K562 (cell line): ENCODE measurements around the gene APBB2. TPM values are rescaled to one million over a fixed set of nuclear protein-coding genes. Genes with fewer than 3 reads are reported as not detected.

Experiments used
- ATAC-seq: fragments of 200-7000 bp; cut with Tn5 transposase; 3 replicates; pipeline ENCODE4 v1.9.1; 2020; ENCODE audit warnings: moderate library complexity
- BruUV-seq: library from RNA; stranded (reverse); fragments of 400-500 nt; replicated peaks from 2 replicates; lab custom pipeline; 2021; lab: Mats Ljungman, UMichigan
- CTCF ChIA-PET: fragments of 300-600 bp; formaldehyde crosslinking; extraction: SDS; loops from one replicate; lab custom pipeline; 2021; ENCODE audit warnings: low intra/inter-chr PET ratio; lab: Yijun Ruan, JAX
- POLR2A ChIA-PET: fragments of 300-600, 350-650 bp; sonication (Branson Sonifier 250); formaldehyde crosslinking; extraction: SDS; loops from one replicate; lab custom pipeline; 2021; ENCODE audit warnings: antibody characterized with exemption, inconsistent platforms; lab: Yijun Ruan, JAX
- DNase-seq, 4 experiments: peaks; one replicate each; pipeline versions ENCODE4 v3.0.0 to v3.0.0-alpha.2; 2011 to 2018; ENCODE audit warnings: low spot score in 3 of 4, mixed read lengths in 3 of 4; ENCODE audit errors: extremely low read depth in 1 of 4
- FAIRE-seq: peaks from 2 replicates; lab custom pipeline; 2011; peaks lifted over from hg19 to GRCh38; lab: Jason Lieb, UNC
- H2AFZ ChIP-seq: 2 replicates; pipeline ENCODE4 v1.6.0; 2011; ENCODE audit warnings: low read depth, low read length, control low read depth, inconsistent platforms
- H3K27ac ChIP-seq: fragments of 200-600 bp; 3 replicates; pipeline ENCODE4 v1.8.0; 2011; ENCODE audit warnings: low read depth, mild to moderate bottlenecking, control low read depth, inconsistent platforms, low read length, moderate library complexity, mixed read lengths; ENCODE audit errors: extremely low read depth
- H3K27me3 ChIP-seq, 2 experiments: fragments of 300-600 bp in 1 of 2; 2 replicates in 1 of 2; 3 replicates in 1 of 2; pipeline versions ENCODE4 v1.6.0 to v1.8.0; 2011; ENCODE audit warnings: inconsistent platforms in 2 of 2, low read length in 2 of 2, mild to moderate bottlenecking in 1 of 2, mixed read lengths in 1 of 2, moderate library complexity in 1 of 2; ENCODE audit not compliant: control insufficient read depth in 2 of 2, insufficient read depth in 2 of 2
- H3K36me3 ChIP-seq: fragments of 300-600 bp; 3 replicates; pipeline ENCODE4 v1.8.0; 2011; ENCODE audit warnings: mild to moderate bottlenecking, low read length, inconsistent platforms; ENCODE audit not compliant: control insufficient read depth, insufficient read depth
- H3K4me1 ChIP-seq, 2 experiments: fragments of 200-600 bp in 1 of 2; replicated peaks in 1 of 2; 2 replicates in 1 of 2; 3 replicates in 1 of 2; pipeline versions ENCODE4 v1.5.1 to v1.8.0; 2011; ENCODE audit warnings: inconsistent platforms in 2 of 2, low read length in 2 of 2, mild to moderate bottlenecking in 1 of 2, mixed read lengths in 1 of 2, moderate library complexity in 1 of 2; ENCODE audit not compliant: control insufficient read depth in 2 of 2, insufficient read depth in 2 of 2
- H3K4me2 ChIP-seq: 2 replicates; pipeline ENCODE4 v1.6.1; 2011; ENCODE audit warnings: low read length, control low read depth, inconsistent platforms, mixed read lengths; ENCODE audit not compliant: insufficient read depth
- H3K4me3 ChIP-seq: fragments of 200-600 bp; sonication (generic), shearing (Covaris generic); 2 replicates; pipeline ENCODE4 v1.5.1; 2016; ENCODE audit warnings: control low read depth, inconsistent platforms
- H3K79me2 ChIP-seq: fragments of 200-600 bp; 3 replicates; pipeline ENCODE4 v1.8.0; 2011; ENCODE audit warnings: low read length, inconsistent platforms; ENCODE audit not compliant: control insufficient read depth, insufficient read depth
- H3K9ac ChIP-seq, 2 experiments: 2 replicates each; pipeline versions ENCODE4 v1.6.0 to v1.6.1; 2011; ENCODE audit warnings: low read depth in 2 of 2, low read length in 2 of 2, control low read depth in 1 of 2, inconsistent platforms in 1 of 2, mild to moderate bottlenecking in 1 of 2, mixed read lengths in 1 of 2; ENCODE audit not compliant: insufficient read depth in 1 of 2
- H3K9me1 ChIP-seq: one replicate; pipeline ENCODE4 v1.6.0; 2011; ENCODE audit warnings: inconsistent platforms, mild to moderate bottlenecking, low read length, moderate library complexity; ENCODE audit not compliant: control insufficient read depth, insufficient read depth
- H3K9me3 ChIP-seq: replicated peaks from 2 replicates; pipeline ENCODE4 v1.5.1; 2011; ENCODE audit warnings: low read depth, low read length, inconsistent platforms; ENCODE audit not compliant: control insufficient read depth, insufficient read depth
- H4K20me1 ChIP-seq: replicated peaks from 2 replicates; pipeline ENCODE4 v1.6.1; 2011; ENCODE audit warnings: low read length, inconsistent platforms, mixed read lengths; ENCODE audit not compliant: control insufficient read depth, insufficient read depth
- CTCFL ChIP-seq: IDR thresholded peaks from 2 replicates; pipeline ENCODE4 v1.6.1; 2011; ENCODE audit warnings: borderline replicate concordance, low read depth, mild to moderate bottlenecking, moderate library complexity, low read length; ENCODE audit not compliant: insufficient read depth, poor library complexity, severe bottlenecking
- PATZ1 ChIP-seq: fragments of 250-450 bp; sonication (Bioruptor Pico); IDR thresholded peaks from 2 replicates; pipeline ENCODE4 v1.5.0; 2020; ENCODE audit warnings: mild to moderate bottlenecking, borderline replicate concordance
- TARDBP ChIP-seq: fragments of 450-650 bp; IDR thresholded peaks from 2 replicates; pipeline ENCODE4 v1.6.1; 2016
- ZKSCAN8 ChIP-seq: fragments of 200-800 bp; sonication (Bioruptor generic); IDR thresholded peaks from 2 replicates; pipeline ENCODE4 v1.6.1; 2016; ENCODE audit warnings: missing genetic modification characterization, missing compliant biosample characterization
- ZNF23 ChIP-seq: fragments of 250-450 bp; sonication (Bioruptor Pico); IDR thresholded peaks from 2 replicates; pipeline ENCODE4 v1.4.0; 2020; ENCODE audit warnings: mild to moderate bottlenecking
- WGBS: fragments of 100-300 bp; shearing (Covaris generic); methylation state at CpG from one replicate; pipeline ENCODE4 v1.1.6; 2016; ENCODE audit warnings: low coverage, mixed read lengths; ENCODE audit not compliant: insufficient coverage; ENCODE audit errors: missing lambda C conversion rate; 5-methylcytosine and 5-hydroxymethylcytosine counted together
- in situ Hi-C: fragments of 300-500 bp; cut with MboI; formaldehyde crosslinking; loops from 4 replicates; pipeline ENCODE4 v1.15.0; 2018; ENCODE audit warnings: inconsistent platforms, mixed read lengths
- intact Hi-C: fragments of 100-400 bp; cut with micrococcal nuclease; formaldehyde crosslinking; loops from 2 replicates; pipeline ENCODE4 v1.14.2; 2022
- polyA plus RNA-seq, 8 experiments: library from polyadenylated mRNA; depleted of rRNA in 4 of 8; stranded (reverse) in 5 of 8; unstranded in 3 of 8; fragments of >200 nt; fragmentation: Nextera tagmentation in 2 of 8; fragmentation: Illumina TruSeq in 1 of 8; extraction: Ambion mirVana in 2 of 8; extraction: Trizol in 1 of 8; gene quantifications; 2 replicates each; pipeline versions ENCODE4 v1.2.1 to v1.2.3, GENCODE V29; 2011 to 2014; ENCODE audit warnings: inconsistent platforms in 1 of 8, missing spikeins in 1 of 8
- total RNA-seq, 7 experiments: library from RNA; depleted of rRNA in 6 of 7; stranded (reverse); fragments of >200 nt in 6 of 7; fragmentation: Illumina TruSeq in 2 of 7; extraction: Trizol in 2 of 7; gene quantifications; 2 replicates each; pipeline versions ENCODE4 v1.2.1 to v1.2.3, GENCODE V29; 2011 to 2021; ENCODE audit warnings: low replicate concordance in 1 of 7

Gene APBB2
- total and polyA plus RNA-seq, 9 of the 15 experiments (the other 6 are each of a cell fraction or from before 2014, with no cell fraction given) = 0.08 to 2.1 (median 1.4) TPM

DNA sequence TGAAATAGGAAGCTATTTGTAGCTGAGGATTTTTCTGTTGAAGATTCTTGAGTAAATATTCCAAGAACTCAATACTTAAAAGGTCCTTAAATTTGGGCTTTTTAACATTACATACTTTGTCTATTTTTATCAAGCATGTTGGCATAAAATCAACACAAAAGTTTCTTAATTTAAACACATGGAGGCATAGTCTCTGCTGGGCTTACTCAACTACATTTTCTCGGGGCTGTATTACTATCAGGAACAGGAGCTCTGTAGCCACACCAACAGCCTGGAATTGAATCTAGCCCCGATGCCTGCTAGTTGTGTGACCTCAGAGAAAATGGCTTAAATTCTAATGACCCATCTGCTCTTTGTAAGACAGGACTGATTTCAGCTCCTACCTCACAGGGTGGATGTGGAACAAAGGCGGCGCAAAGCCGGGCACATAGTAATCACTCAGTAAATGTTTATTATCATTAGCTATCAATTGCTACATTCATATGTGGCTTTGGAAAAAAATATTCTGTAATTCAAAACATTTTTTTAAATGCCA is 257.6 kb downstream of the APBB2 start:
- ChIA-PET CTCF (no interaction called here), POLR2A (interaction anchor here (0.7 kb wide), 2 partner anchors 281 to 1347 kb away, joined by 3 read pairs; no protein-coding TSS in a partner anchor)
- Histone ChIP-seq H4K20me1 (no peaks in the 10 kb centered on the region), H3K27me3 (peaks cover 0 to 7% of the 10 kb centered on the region in 2 experiments; a peak in 1 of 5 replicates), H3K36me3 (no peaks in the 10 kb centered on the region), H3K4me1 (no peaks in the 10 kb centered on the region), H3K4me3 (no peak overlapping the region), H3K27ac (no peak overlapping the region), H3K79me2 (no peaks in the 10 kb centered on the region), H3K9ac (no peak overlapping the region), H3K9me3 (no peaks in the 10 kb centered on the region), H3K9me1 (no peaks in the 10 kb centered on the region), H3K4me2 (no peak overlapping the region), H2AFZ (no peak overlapping the region)
- TF ChIP-seq ZKSCAN8 (CRISPR knock-in tag) (no peak), PATZ1 (CRISPR knock-in tag) (no peak), ZNF23 (CRISPR knock-in tag) (no peak), TARDBP (no peak), CTCFL (no peak)
- in situ Hi-C loops = no loop called here
- no peak for FAIRE-seq
- DNase-seq = no peak
- WGBS = 0% methylated on average over 5 of the region's 5 CpGs
- ATAC-seq = no peak
- no TSS peak for BruUV-seq
- intact Hi-C loops = no loop called here
